ENCODE data around the gene GOLGA2. TPM values are rescaled to one million over a fixed set of nuclear protein-coding genes. Genes with fewer than 3 reads are reported as not detected.
"Not testable (repeated sequence)": the region's sequence is repeated elsewhere in the genome, so short reads cannot be mapped to it uniquely, and the experiment has no call there.

GOLGA2 gene
- total RNA-seq, 2 experiments from 2014 or later = 28.2 to 58.2 TPM

DNA sequence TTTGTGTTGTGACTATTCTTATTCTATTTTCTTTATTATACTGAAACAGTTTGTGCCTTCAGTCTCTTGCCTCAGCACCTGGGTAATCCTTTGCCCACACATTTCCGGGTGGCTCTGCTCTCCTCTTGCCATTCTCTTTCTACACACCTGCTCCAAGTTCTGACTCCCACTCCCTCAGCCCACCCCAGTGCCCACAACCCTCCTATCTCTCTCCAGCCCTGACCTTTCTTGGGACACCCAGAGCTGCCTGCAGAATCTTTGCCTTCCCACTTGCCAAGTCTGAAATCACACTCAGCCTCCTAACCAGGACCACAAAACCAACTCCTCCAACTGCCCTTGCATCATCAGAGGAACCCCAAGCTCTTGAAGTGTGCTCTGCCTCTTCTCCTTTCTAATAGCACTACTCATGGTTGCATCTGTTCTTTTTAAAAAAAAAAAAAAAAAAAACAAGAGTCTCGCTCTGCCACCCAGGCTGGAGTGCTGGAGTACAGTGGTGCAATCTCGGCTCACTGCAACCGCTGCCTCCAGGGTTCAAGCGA is 4.3 kb upstream of the GOLGA2 start:
- no peak overlapping the region for H3K27ac ChIP-seq (ENCODE audit: low read depth, low read length, poor library complexity, severe bottlenecking)
- no peaks in the 10 kb centered on the region for H3K9me3 ChIP-seq (ENCODE audit: low read length)
- ChIA-PET POLR2A (no interaction called here), CTCF (ENCODE audit: unreplicated experiment) (no interaction called here)
- H3K4me3 ChIP-seq (ENCODE audit: low read depth, low read length, poor library complexity, severe bottlenecking) = no peak overlapping the region
- H3K4me2 ChIP-seq (ENCODE audit: low read length) = no peak overlapping the region
- H4K20me1 ChIP-seq (ENCODE audit: insufficient read depth, low read length) = no peaks in the 10 kb centered on the region
- peaks cover 13% of the 10 kb centered on the region for H3K4me1 ChIP-seq (ENCODE audit: insufficient read depth, low read length, poor library complexity, severe bottlenecking)
- DNase-seq (ENCODE audit: low spot score) = no peak
- no peaks in the 10 kb centered on the region for H3K9me2 ChIP-seq (ENCODE audit: insufficient read depth, low read length)
- intact Hi-C loops (cut with micrococcal nuclease; ENCODE audit: unreplicated experiment) = no loop called here
- BruUV-seq (replicated peaks) = no TSS peak
- H2AFZ ChIP-seq (ENCODE audit: low read length) = no peak overlapping the region
- peaks cover 2% of the 10 kb centered on the region; the same call in 1 of the 2 replicates for H3K79me2 ChIP-seq (ENCODE audit: insufficient read depth, low read depth, low read length)
- no peaks in the 10 kb centered on the region for H3K36me3 ChIP-seq (ENCODE audit: insufficient read depth, low read length)
- no peak for TF ChIP-seq EZH2phosphoT487 (IDR thresholded peaks at IDR 0.05; ENCODE audit: borderline replicate concordance, low read depth, low read length)
- TF ChIP-seq, protein P1, sequence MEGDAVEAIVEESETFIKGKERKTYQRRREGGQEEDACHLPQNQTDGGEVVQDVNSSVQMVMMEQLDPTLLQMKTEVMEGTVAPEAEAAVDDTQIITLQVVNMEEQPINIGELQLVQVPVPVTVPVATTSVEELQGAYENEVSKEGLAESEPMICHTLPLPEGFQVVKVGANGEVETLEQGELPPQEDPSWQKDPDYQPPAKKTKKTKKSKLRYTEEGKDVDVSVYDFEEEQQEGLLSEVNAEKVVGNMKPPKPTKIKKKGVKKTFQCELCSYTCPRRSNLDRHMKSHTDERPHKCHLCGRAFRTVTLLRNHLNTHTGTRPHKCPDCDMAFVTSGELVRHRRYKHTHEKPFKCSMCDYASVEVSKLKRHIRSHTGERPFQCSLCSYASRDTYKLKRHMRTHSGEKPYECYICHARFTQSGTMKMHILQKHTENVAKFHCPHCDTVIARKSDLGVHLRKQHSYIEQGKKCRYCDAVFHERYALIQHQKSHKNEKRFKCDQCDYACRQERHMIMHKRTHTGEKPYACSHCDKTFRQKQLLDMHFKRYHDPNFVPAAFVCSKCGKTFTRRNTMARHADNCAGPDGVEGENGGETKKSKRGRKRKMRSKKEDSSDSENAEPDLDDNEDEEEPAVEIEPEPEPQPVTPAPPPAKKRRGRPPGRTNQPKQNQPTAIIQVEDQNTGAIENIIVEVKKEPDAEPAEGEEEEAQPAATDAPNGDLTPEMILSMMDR (conservative IDR thresholded peaks at IDR 0.05; ENCODE audit: low read length) = no peak

DNA sequence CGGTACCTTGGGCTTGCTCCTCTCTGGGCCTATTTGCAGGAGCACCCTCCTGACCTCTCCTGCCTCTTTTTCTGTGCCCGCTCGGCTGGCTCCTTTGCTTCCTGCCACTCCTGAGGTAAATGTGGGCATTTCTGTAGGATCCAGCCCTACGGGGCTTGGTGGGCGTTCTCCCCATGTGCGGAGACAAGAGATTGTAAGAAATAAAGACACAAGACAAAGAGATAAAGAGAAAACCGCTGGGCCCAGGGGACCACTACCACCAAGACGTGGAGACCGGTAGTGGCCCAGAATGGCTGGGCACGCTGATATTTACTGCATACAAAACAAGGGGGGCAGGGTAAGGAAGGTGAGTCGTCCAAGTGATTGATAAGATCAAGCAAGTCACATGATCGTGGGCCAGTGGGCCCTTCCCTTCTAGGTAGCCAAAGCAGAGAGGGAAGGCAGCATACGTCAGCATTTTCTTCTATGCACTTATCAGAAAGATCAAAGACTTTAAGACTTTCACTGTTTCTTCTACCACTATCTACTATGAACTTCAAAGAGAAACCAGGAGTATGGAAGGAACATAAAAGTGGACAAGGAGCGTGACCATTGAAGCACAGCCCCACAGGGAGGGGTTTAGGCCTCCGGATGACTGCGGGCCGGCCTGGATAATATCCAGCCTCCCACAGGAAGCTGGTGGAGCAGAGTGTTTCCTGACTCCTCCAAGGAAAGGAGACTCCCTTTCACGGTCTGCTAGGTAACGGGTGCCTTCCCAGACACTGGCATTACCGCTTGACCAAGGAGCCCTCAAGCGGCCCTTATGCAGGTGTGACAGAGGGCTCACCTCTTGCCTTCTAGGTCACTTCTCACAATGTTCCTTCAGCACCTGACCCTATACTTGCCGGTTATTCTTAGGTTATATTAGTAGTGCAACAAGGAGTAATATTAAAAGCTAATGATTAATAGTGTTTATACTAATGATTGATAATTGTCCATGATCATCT is 3.6 kb upstream of the GOLGA2 start:
- H3K9me3 ChIP-seq (ENCODE audit: low read length); DNase-seq (ENCODE audit: low spot score); H3K4me2 ChIP-seq (ENCODE audit: low read length); H2AFZ ChIP-seq (ENCODE audit: low read length); H3K27ac ChIP-seq (ENCODE audit: low read depth, low read length, poor library complexity, severe bottlenecking); CTCF ChIA-PET (ENCODE audit: unreplicated experiment); BruUV-seq (replicated peaks); H3K36me3 ChIP-seq (ENCODE audit: insufficient read depth, low read length); H3K9me2 ChIP-seq (ENCODE audit: insufficient read depth, low read length); H3K4me3 ChIP-seq (ENCODE audit: low read depth, low read length, poor library complexity, severe bottlenecking); H4K20me1 ChIP-seq (ENCODE audit: insufficient read depth, low read length); H3K79me2 ChIP-seq (ENCODE audit: insufficient read depth, low read depth, low read length): not testable (repeated sequence)
- intact Hi-C loops (cut with micrococcal nuclease; ENCODE audit: unreplicated experiment) = loop anchor here (5.0 kb wide), 1 partner anchor 43 kb away; the partner anchor contains the start of genes COQ4 and TRUB2
- H3K4me1 ChIP-seq (ENCODE audit: insufficient read depth, low read length, poor library complexity, severe bottlenecking) = peaks cover 15% of the 10 kb centered on the region
- POLR2A ChIA-PET = interaction anchor here (0.6 kb wide), 1 partner anchor 92 kb away, joined by 5 read pairs; the partner anchor contains the start of gene URM1

DNA sequence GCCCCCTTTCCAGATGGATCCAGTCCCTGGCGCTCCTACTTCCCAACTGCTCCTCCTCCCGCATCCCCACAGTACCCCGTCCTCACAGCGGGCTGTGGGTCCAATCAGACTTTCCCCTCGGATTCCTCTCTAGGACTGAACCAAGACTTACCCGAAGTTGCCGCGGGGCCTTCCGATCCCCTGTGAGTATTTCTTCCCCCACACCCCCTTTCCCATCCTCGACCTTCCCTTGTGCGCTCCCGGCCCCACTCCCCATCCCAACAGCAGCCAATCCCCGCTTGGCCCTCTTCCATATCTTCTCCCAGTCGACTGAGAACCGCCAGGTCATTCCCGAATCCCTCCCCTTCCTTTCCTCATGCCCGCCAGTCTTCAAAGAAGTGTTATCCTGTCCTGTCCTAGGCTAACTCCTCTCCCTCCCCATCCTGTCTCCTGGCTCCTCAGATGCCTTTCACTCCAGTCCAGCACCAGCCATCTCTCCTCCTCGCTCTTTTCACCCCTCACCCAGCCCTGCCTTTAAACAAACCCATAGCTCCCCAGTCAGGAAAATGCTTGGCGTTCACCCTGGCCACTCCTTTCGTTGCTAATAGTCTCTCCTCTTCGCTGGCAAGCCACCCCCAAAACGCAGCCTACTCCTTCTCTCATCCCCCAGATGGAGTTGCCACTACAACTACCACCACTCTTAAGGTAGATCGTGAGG is 915 bp upstream of the GOLGA2 start:
- H3K4me3 ChIP-seq (ENCODE audit: low read depth, low read length, poor library complexity, severe bottlenecking) = peak overlapping the region; percentile 85
- peak overlapping the region; percentile 85 for H2AFZ ChIP-seq (ENCODE audit: low read length)
- intact Hi-C loops (cut with micrococcal nuclease; ENCODE audit: unreplicated experiment) = loop anchor here (5.0 kb wide), 1 partner anchor 46 kb away; the partner anchor contains the start of genes COQ4 and TRUB2
- peak overlapping the region; percentile 10 for H3K27ac ChIP-seq (ENCODE audit: low read depth, low read length, poor library complexity, severe bottlenecking)
- DNase-seq (ENCODE audit: low spot score) = peak; percentile 21
- TF ChIP-seq EZH2phosphoT487 (IDR thresholded peaks at IDR 0.05; ENCODE audit: borderline replicate concordance, low read depth, low read length) = no peak
- TF ChIP-seq, protein P1 (conservative IDR thresholded peaks at IDR 0.05; ENCODE audit: low read length) = no peak
- H3K4me2 ChIP-seq (ENCODE audit: low read length) = peak overlapping the region; percentile 98
- H3K9me2 ChIP-seq (ENCODE audit: insufficient read depth, low read length) = no peaks in the 10 kb centered on the region
- H3K9me3 ChIP-seq (ENCODE audit: low read length) = no peaks in the 10 kb centered on the region
- ChIA-PET CTCF (ENCODE audit: unreplicated experiment) (interaction anchor here (1.0 kb wide), 1 partner anchor 65 kb away, joined by 5 read pairs; no protein-coding TSS in a partner anchor), POLR2A (interaction anchor here (0.9 to 1.2 kb wide), 3 partner anchors 9 to 24 kb away, joined by 3 to 6 read pairs (median 3); no protein-coding TSS in a partner anchor)
- peaks cover 9% of the 10 kb centered on the region; the same call in 1 of the 2 replicates for H3K79me2 ChIP-seq (ENCODE audit: insufficient read depth, low read depth, low read length)
- TSS peak; percentile 80 for BruUV-seq (replicated peaks)
- peaks cover 16% of the 10 kb centered on the region for H3K4me1 ChIP-seq (ENCODE audit: insufficient read depth, low read length, poor library complexity, severe bottlenecking)
- no peaks in the 10 kb centered on the region for H4K20me1 ChIP-seq (ENCODE audit: insufficient read depth, low read length)
- peaks cover 14% of the 10 kb centered on the region; the same call in 1 of the 2 replicates for H3K36me3 ChIP-seq (ENCODE audit: insufficient read depth, low read length)

Data from OCI-LY7 (cell line).